ENCODE measurements around the gene RNASE9. TPM values are rescaled to one million over a fixed set of nuclear protein-coding genes. Genes with fewer than 3 reads are reported as not detected.
"Not testable (repeated sequence)": the region's sequence is repeated elsewhere in the genome, so short reads cannot be mapped to it uniquely, and the experiment has no call there.

RNASE9 gene
- total and polyA plus RNA-seq, 9 donors, result not detected

DNA sequence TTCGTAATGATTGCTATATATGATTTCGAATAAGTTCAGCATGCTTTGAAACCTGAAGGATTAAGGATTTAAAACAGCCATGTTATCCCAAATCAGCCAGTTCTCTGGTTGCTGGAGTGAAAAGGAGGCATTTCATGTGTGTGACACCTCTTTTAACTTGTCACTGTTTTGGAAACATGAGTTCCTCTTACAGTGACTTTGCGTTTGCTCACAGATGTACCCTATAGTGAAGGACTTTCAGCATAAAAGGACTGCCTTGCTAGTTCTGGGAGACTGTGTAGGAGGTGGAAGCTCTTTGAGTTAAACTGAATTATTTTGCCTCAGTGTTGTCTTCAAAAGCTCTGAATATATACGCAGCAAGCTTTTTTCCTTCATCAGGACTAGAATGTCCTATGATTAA is 19.4 kb upstream of the RNASE9 start:
- intact Hi-C loops (cut with DNase I), result no loop called here
- H3K27ac ChIP-seq, result no peak overlapping the region
- WGBS, 3 donors, result 73 to 77% (median 75%) methylated on average over 4 of the region's 4 CpGs
- no peak for DNase-seq
- H3K9me3 ChIP-seq, result no peaks in the 10 kb centered on the region
- no peak overlapping the region for H3K4me3 ChIP-seq
- TF ChIP-seq, protein P1, sequence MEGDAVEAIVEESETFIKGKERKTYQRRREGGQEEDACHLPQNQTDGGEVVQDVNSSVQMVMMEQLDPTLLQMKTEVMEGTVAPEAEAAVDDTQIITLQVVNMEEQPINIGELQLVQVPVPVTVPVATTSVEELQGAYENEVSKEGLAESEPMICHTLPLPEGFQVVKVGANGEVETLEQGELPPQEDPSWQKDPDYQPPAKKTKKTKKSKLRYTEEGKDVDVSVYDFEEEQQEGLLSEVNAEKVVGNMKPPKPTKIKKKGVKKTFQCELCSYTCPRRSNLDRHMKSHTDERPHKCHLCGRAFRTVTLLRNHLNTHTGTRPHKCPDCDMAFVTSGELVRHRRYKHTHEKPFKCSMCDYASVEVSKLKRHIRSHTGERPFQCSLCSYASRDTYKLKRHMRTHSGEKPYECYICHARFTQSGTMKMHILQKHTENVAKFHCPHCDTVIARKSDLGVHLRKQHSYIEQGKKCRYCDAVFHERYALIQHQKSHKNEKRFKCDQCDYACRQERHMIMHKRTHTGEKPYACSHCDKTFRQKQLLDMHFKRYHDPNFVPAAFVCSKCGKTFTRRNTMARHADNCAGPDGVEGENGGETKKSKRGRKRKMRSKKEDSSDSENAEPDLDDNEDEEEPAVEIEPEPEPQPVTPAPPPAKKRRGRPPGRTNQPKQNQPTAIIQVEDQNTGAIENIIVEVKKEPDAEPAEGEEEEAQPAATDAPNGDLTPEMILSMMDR (IDR thresholded peaks at IDR 0.05), result no peak
- no peak for TF ChIP-seq EP300 (IDR thresholded peaks at IDR 0.05)
- no peak for TF ChIP-seq POLR2A (IDR thresholded peaks at IDR 0.05)
- H3K36me3 ChIP-seq, result no peaks in the 10 kb centered on the region
- no peaks in the 10 kb centered on the region for H3K4me1 ChIP-seq (ENCODE audit: insufficient read depth)
- H3K27me3 ChIP-seq, result no peaks in the 10 kb centered on the region

DNA sequence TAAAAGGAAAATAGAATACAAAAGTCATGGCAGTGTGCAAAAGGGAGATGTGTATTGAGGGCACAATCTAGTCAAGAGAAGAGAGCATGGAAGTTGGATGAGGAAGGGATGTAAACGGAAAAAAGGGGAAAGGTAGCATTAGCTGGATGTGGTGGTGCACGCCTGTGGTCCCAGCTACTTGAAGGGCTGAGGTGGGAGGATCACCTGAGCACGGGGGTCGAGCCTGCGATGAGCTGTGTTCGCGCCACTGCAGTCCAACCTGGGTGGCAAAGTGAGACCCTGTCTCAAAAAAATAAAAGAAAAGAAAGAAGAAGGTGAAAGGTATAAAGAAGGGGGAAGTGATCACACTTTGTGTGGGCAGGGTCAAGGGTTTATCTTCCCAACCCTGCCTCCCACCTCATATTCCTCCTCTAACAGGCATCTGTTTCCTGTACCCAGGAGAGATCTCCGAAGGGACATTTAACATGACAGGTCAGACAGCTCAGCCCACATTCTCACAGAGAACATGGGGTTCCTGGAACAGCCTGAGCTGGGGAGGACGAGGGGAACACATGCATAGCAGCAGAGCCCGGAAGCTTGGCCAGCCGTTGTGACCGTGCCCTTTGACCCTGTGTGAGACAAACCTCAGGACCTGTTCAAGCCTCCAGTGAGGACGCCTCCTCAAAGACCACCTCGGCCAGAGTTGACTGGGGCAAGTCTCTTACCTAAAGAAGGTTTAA is 18.1 kb upstream of the RNASE9 start:
- intact Hi-C loops (cut with DNase I), result no loop called here
- 65 to 67% (median 65%) methylated on average over 14 of the region's 14 CpGs for WGBS, 3 donors
- Histone ChIP-seq H3K9me3 (no peaks in the 10 kb centered on the region), H3K36me3 (no peaks in the 10 kb centered on the region), H3K27me3 (no peaks in the 10 kb centered on the region), H3K4me3 (no peak overlapping the region), H3K4me1 (ENCODE audit: insufficient read depth) (no peaks in the 10 kb centered on the region), H3K27ac (no peak overlapping the region)
- no peak for DNase-seq
- TF ChIP-seq EP300 (IDR thresholded peaks at IDR 0.05), result no peak

DNA sequence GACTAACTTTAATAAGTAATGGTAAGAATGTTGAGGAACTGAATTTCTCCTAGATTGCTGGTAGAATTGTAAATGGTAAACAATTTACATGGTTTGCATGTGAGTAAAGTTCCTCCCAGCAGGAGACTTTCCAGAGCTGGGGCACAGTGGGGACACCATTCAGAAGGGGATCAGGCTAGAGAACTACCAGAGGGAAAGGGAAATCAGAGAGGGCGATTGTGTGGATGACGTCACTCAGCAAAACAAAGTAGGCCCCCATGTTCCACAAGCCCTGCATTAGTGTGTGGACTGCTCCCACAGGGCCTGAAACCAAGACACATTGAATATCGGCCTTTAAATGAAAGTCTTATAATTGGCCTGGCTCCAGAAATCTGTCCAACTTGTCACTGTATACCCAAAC is 17.5 kb upstream of the RNASE9 start:
- no peak for DNase-seq
- 59 to 69% (median 64%) methylated on average over 3 of the region's 3 CpGs for WGBS, 3 donors
- intact Hi-C loops (cut with DNase I), result no loop called here
- no peaks in the 10 kb centered on the region for H3K27me3 ChIP-seq
- no peak overlapping the region for H3K27ac ChIP-seq
- H3K4me1 ChIP-seq (ENCODE audit: insufficient read depth), result no peaks in the 10 kb centered on the region
- no peaks in the 10 kb centered on the region for H3K9me3 ChIP-seq
- TF ChIP-seq, protein P1 (IDR thresholded peaks at IDR 0.05), result no peak
- TF ChIP-seq POLR2A (IDR thresholded peaks at IDR 0.05) (no peak), EP300 (IDR thresholded peaks at IDR 0.05) (no peak)
- no peaks in the 10 kb centered on the region for H3K36me3 ChIP-seq
- H3K4me3 ChIP-seq, result no peak overlapping the region

DNA sequence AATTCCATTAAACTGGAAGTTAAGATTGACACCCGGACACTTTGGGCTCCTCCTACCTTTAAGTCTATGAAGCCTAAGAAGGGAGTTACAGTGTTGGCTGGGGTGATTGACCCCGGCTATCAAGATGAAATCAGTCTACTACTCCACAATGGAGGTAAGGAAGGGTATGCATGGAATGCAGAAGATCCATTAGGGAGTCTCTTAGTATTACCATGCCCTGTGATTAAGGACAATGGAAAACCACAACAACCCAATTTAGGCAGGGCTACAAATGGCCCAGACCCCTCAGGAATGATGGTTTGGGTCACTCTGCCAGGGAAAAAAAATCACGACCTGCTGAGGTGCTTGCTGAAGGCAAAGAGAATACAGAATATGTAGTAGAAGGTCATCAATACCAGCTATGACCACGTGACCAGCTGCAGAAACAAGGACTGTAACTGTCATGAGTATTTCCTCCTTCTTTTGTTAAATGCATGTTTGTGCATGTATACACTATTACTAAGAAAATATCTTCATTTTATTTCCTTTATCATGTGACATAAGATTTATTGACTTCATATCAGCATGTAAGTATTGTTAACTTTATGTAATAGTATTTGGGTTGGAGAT is 11.6 kb upstream of the RNASE9 start:
- H3K27ac ChIP-seq; H3K27me3 ChIP-seq; H3K9me3 ChIP-seq; intact Hi-C loops (cut with DNase I); DNase-seq; H3K4me1 ChIP-seq (ENCODE audit: insufficient read depth); H3K4me3 ChIP-seq; H3K36me3 ChIP-seq: not testable (repeated sequence)
- WGBS, 3 donors, result 64 to 70% (median 64%) methylated on average over 4 of the region's 4 CpGs

DNA sequence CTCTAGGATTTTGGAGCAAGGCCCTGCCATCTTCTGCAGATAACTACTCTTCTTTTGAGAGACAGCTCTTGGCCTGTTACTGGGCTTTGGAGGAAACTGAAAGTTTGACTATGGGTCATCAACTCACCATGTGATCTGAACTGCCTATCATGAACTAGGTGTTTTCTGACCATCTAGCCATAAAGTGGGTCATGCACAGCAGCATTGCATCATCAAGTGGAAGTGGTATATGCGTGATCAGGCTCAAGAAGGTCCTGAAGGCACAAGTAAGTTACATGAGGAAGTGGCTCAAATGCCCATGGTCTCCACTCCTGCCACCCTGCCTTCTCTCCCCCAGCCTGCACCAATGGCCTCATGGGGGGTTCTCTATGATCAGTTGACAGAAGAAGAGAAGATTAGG is 9.9 kb upstream of the RNASE9 start:
- H3K27me3 ChIP-seq; H3K27ac ChIP-seq; H3K9me3 ChIP-seq; intact Hi-C loops (cut with DNase I); H3K4me3 ChIP-seq; H3K4me1 ChIP-seq (ENCODE audit: insufficient read depth); DNase-seq; H3K36me3 ChIP-seq: not testable (repeated sequence)
- 47 to 87% (median 80%) methylated on average over 1 of the region's 1 CpG for WGBS, 3 donors

DNA sequence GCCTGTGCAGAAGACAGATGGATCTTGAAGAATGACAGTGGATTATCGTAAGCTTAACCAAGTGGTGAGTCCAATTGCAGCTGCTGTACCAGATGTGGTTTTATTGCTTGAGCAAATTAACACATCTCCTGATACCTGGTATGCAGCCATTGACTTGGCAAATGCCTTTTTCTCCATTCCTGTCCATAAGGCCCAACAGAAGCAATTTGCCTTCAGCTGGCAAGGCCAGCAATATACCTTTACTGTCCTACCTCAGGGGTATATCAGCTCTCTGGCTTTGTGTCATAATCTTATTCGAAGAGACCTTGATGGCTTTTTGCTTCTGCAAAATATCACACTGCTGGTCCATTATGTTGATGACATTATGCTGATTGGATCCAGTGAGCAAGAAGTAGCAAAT is 9.0 kb upstream of the RNASE9 start:
- H3K36me3 ChIP-seq; intact Hi-C loops (cut with DNase I); H3K9me3 ChIP-seq; H3K27ac ChIP-seq; DNase-seq; H3K4me1 ChIP-seq (ENCODE audit: insufficient read depth); H3K27me3 ChIP-seq; H3K4me3 ChIP-seq: not testable (repeated sequence)
- WGBS, 3 donors, result 84 to 92% (median 89%) methylated on average over 2 of the region's 2 CpGs

All from ovary (tissue), 9 donors.